ENCODE results near the gene SH3TC1.

SH3TC1 gene
- long read RNA-seq, full-length matches to known transcripts = 9 of 38 reads
- long read RNA-seq, partial matches to known transcripts = 11 of 38 reads
- long read RNA-seq, other reads (novel, unspliced or antisense) = 18 of 38 reads

- TF ChIP-seq CTCF (IDR thresholded peaks at IDR 0.05; ENCODE audit: insufficient read depth, low read length) = no peak
- no peak for TF ChIP-seq GABPA (IDR thresholded peaks at IDR 0.05; ENCODE audit: low read depth)
- TF ChIP-seq POLR2AphosphoS5 (IDR thresholded peaks at IDR 0.05; ENCODE audit: low read depth) = peak; percentile 68
- TF ChIP-seq REST (IDR thresholded peaks at IDR 0.05; ENCODE audit: insufficient replicate concordance, low read depth) = no peak
- TF ChIP-seq SPI1 (IDR thresholded peaks at IDR 0.05; ENCODE audit: borderline replicate concordance, low read depth) = peak; percentile 91
- Histone ChIP-seq H3K4me3 (replicated peaks; ENCODE audit: insufficient read depth, low read length) (peak within 1 kb of the TSS; percentile 38), H3K27me3 (ENCODE audit: insufficient read depth, poor library complexity, severe bottlenecking) (no peaks in the 10 kb centered on the region), H3K27ac (replicated peaks) (peak within 1 kb of the TSS; percentile 74)
- peak; percentile 84 to 93 for DNase-seq (ENCODE audit: low read depth in 1 of 2, low spot score in 1 of 2)
Measured at GRCh38 chr4:8198906-8199593, at the start of gene SH3TC1. Gene SH3TC1, plus strand, starts transcription at chr4:8199290. Its CDS starts 5,905 bp downstream, at chr4:8205195.

- no peak overlapping the region for H3K27ac ChIP-seq (replicated peaks)
- no peak for DNase-seq (ENCODE audit: low read depth in 1 of 2, low spot score in 1 of 2)
- no peak overlapping the region for H3K4me3 ChIP-seq (replicated peaks; ENCODE audit: insufficient read depth, low read length)
- TF ChIP-seq CTCF (IDR thresholded peaks at IDR 0.05; ENCODE audit: insufficient read depth, low read length) (no peak), GABPA (IDR thresholded peaks at IDR 0.05; ENCODE audit: low read depth) (no peak), POLR2AphosphoS5 (IDR thresholded peaks at IDR 0.05; ENCODE audit: low read depth) (no peak), REST (IDR thresholded peaks at IDR 0.05; ENCODE audit: insufficient replicate concordance, low read depth) (no peak), SPI1 (IDR thresholded peaks at IDR 0.05; ENCODE audit: borderline replicate concordance, low read depth) (no peak)
- H3K27me3 ChIP-seq (ENCODE audit: insufficient read depth, poor library complexity, severe bottlenecking) = peaks cover 10% of the 10 kb centered on the region
Measured at GRCh38 chr4:8149664-8150063, 49.4 kb upstream of the SH3TC1 start.

GRCh38 chr4:8150152-8151090 is 48.7 kb upstream of the SH3TC1 start:
- peaks cover 9% of the 10 kb centered on the region for H3K27me3 ChIP-seq (ENCODE audit: insufficient read depth, poor library complexity, severe bottlenecking)
- TF ChIP-seq REST (IDR thresholded peaks at IDR 0.05; ENCODE audit: insufficient replicate concordance, low read depth) = no peak
- no peak for TF ChIP-seq GABPA (IDR thresholded peaks at IDR 0.05; ENCODE audit: low read depth)
- no peak for TF ChIP-seq CTCF (IDR thresholded peaks at IDR 0.05; ENCODE audit: insufficient read depth, low read length)
- no peak for TF ChIP-seq POLR2AphosphoS5 (IDR thresholded peaks at IDR 0.05; ENCODE audit: low read depth)
- no peak for TF ChIP-seq SPI1 (IDR thresholded peaks at IDR 0.05; ENCODE audit: borderline replicate concordance, low read depth)

More at GRCh38 chr4:8150152-8151090, 48.7 kb upstream of the SH3TC1 start:
- no peak for DNase-seq (ENCODE audit: low read depth in 1 of 2, low spot score in 1 of 2)
- Histone ChIP-seq H3K4me3 (replicated peaks; ENCODE audit: insufficient read depth, low read length) (no peak overlapping the region), H3K27ac (replicated peaks) (no peak overlapping the region)
